ENCODE measurements around the gene THBS1.

THBS1 gene

DNA sequence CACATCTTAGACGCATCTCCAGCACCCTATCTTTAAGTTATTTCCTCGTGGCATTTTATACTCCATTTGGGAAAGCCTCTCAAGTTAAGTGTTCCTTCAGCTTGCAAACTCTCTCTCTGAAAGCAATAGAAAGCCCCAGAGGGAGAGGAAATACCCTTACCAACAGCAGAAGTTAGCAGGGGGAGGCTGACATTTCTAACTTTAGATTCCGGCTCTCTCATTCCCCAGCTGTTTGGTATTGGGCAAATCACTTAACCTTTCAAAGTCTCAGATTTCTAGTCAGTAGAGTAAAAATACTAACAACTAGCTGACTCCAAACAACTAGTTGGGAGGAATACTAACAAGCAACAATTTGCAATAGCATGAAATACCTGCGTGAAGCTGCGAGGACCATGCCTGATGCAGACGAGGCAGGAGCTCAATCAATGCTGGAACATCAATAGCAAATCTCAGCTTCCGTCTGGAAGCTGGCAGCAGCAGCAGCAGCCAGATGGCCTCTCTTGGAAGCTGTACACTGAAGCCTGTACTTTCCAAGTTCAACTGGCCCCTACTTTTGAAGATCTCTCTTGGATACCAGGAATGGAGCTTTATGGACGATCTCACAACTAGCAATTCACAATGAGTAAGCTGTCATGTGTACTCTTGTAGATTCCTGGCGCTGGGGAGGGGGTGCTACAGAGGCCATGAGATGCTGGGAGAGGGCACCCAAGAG is 47.8 kb downstream of the THBS1 start:
- no peak for DNase-seq (ENCODE audit: low read depth)
- TF ChIP-seq, protein P1, sequence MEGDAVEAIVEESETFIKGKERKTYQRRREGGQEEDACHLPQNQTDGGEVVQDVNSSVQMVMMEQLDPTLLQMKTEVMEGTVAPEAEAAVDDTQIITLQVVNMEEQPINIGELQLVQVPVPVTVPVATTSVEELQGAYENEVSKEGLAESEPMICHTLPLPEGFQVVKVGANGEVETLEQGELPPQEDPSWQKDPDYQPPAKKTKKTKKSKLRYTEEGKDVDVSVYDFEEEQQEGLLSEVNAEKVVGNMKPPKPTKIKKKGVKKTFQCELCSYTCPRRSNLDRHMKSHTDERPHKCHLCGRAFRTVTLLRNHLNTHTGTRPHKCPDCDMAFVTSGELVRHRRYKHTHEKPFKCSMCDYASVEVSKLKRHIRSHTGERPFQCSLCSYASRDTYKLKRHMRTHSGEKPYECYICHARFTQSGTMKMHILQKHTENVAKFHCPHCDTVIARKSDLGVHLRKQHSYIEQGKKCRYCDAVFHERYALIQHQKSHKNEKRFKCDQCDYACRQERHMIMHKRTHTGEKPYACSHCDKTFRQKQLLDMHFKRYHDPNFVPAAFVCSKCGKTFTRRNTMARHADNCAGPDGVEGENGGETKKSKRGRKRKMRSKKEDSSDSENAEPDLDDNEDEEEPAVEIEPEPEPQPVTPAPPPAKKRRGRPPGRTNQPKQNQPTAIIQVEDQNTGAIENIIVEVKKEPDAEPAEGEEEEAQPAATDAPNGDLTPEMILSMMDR (IDR thresholded peaks at IDR 0.05; ENCODE audit: low read length, missing control alignments) = no peak
- H3K4me3 ChIP-seq (replicated peaks; ENCODE audit: low read depth, low read length) = no peak overlapping the region

DNA sequence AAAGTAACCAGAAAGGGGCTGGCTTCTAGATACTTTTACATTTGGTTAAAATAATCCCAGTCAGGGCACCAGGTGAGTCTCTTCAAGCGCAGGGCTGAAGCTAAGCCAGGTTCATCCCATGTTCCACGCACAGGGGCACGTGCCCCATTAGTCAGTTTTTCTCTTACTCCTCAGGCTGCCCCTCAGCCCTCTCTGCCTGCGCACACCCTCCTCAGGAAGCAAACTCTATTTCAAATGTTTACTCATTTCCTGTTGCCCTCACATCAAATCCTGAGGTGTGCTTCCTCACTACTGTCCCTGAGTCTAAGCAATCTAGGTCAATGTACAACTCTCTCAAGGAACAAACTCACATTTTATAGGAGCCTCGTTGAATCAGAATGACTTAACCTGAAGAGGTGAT is 48.5 kb downstream of the THBS1 start:
- DNase-seq (ENCODE audit: low read depth) = peak; percentile 73

DNA sequence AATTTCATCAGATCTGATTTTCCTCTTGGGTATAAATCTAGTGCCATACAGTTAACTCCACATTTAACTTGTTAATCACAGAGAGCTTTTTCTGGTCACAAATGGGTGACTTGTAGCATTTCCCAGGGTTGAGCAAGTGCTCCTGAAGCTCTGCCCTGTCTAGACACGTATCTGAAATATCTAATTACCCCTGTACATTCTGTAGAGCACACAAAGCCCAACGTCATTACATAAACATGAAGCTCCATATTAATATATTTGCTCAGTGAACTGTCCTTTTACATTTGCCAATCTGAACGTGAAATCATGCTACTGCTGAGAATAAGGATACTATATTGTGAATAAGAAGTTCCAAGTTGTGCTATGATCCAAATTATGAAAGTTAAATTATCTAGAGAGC is 49.0 kb downstream of the THBS1 start:
- DNase-seq (ENCODE audit: low read depth) = no peak
- no peak overlapping the region for H3K4me3 ChIP-seq (replicated peaks; ENCODE audit: low read depth, low read length)
- TF ChIP-seq, protein P1 (IDR thresholded peaks at IDR 0.05; ENCODE audit: low read length, missing control alignments) = no peak

More for the DNA sequence above, 48.5 kb downstream of the THBS1 start:
- TF ChIP-seq, protein P1 (IDR thresholded peaks at IDR 0.05; ENCODE audit: low read length, missing control alignments) = no peak
- H3K4me3 ChIP-seq (replicated peaks; ENCODE audit: low read depth, low read length) = no peak overlapping the region

DNA sequence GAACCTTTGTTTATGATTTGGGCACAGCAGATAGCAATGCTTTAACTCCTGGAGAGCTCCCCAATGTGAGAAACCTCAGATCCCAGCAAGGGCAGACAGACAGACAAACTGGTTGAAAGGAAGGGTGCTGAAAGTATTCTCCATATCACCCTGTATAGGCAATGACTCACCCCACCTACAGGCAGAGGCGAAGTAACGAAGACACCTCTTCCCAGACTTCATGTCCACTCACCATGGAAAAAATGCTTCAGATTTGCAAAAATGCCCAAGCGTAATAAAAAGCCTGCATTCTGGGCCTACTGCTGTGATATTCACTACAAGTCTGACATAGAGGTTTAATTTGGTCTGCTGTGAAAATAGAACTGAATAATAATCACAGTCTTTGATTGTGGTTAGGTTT is 50.5 kb downstream of the THBS1 start:
- TF ChIP-seq, protein P1 (IDR thresholded peaks at IDR 0.05; ENCODE audit: low read length, missing control alignments) = no peak
- DNase-seq (ENCODE audit: low read depth) = no peak

DNA sequence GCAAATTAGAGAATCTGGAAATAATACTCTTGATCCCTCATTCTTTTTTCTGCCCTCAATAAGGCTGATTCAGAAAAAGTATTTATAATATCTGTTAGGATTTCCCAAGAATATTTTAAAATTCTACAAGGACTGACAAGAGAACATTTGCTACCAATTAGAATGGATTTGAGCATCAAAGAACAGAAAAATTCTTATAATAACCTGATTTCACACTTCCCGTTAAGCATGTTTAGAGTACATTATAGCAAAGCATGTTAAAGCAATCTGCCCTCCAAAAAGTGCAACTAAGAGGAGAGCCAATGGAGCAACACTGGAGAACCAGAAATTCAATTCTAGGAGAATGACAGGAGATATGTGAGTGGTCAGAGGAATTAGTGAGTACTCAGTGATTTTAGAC is 57.2 kb downstream of the THBS1 start:
- TF ChIP-seq, protein P1 (IDR thresholded peaks at IDR 0.05; ENCODE audit: low read length, missing control alignments) = no peak
- DNase-seq (ENCODE audit: low read depth) = no peak
- H3K4me3 ChIP-seq (replicated peaks; ENCODE audit: low read depth, low read length) = no peak overlapping the region

More for the DNA sequence above, 50.5 kb downstream of the THBS1 start:
- H3K4me3 ChIP-seq (replicated peaks; ENCODE audit: low read depth, low read length) = no peak overlapping the region

DNA sequence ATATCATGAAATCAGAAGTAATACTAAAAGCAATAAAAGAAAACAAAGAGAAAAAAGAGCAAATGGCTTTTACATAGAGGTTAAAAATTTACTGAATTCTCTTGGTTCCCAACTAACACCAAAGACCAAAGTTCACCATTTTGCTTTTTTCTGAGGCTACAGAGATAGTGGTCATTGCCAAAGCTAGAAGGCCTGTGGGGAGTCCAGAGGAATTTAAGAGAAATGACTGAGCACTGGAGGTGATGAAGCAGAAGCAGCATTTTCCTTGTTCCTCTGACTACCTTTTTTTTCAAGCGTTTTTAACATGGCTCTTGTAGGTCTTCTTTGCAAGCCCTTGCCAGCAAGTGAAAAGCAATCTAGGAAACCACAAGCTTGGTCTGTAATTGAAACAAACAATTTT is 58.2 kb downstream of the THBS1 start:
- no peak for DNase-seq (ENCODE audit: low read depth)
- no peak overlapping the region for H3K4me3 ChIP-seq (replicated peaks; ENCODE audit: low read depth, low read length)
- TF ChIP-seq, protein P1 (IDR thresholded peaks at IDR 0.05; ENCODE audit: low read length, missing control alignments) = no peak

DNA sequence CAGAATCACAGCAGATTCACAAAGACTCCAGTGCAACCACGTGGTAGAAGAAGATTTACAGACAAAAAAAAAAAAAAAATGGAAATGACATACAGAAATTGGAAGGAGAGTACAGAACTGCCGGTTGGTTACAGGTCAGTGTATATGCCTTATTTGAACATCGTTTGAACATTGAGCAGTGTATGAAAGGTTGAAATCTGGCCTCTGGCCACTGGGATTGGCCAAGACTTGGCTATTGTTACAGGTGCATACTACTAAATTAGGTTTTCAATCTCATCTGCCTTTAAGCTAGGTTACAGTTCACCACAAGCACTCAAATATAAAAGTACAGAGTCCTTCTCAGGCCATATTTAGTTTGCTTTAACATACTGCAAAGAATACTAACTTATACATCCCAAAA is 59.8 kb downstream of the THBS1 start:
- H3K4me3 ChIP-seq (replicated peaks; ENCODE audit: low read depth, low read length) = no peak overlapping the region
- TF ChIP-seq, protein P1 (IDR thresholded peaks at IDR 0.05; ENCODE audit: low read length, missing control alignments) = no peak
- DNase-seq (ENCODE audit: low read depth) = no peak

Measured in fibroblast of pulmonary artery (primary cell).